NCI-H128 (cell line): ENCODE results near the gene ZNF117.
"Not testable (repeated sequence)": the region's sequence is repeated elsewhere in the genome, so short reads cannot be mapped to it uniquely, and the experiment has no call there.

Source experiments
- DNase-seq: peaks from one replicate; lab custom pipeline; 2025; ENCODE audit not compliant: unreplicated experiment; lab: John Stamatoyannopoulos, UW

ZNF117 gene

DNA sequence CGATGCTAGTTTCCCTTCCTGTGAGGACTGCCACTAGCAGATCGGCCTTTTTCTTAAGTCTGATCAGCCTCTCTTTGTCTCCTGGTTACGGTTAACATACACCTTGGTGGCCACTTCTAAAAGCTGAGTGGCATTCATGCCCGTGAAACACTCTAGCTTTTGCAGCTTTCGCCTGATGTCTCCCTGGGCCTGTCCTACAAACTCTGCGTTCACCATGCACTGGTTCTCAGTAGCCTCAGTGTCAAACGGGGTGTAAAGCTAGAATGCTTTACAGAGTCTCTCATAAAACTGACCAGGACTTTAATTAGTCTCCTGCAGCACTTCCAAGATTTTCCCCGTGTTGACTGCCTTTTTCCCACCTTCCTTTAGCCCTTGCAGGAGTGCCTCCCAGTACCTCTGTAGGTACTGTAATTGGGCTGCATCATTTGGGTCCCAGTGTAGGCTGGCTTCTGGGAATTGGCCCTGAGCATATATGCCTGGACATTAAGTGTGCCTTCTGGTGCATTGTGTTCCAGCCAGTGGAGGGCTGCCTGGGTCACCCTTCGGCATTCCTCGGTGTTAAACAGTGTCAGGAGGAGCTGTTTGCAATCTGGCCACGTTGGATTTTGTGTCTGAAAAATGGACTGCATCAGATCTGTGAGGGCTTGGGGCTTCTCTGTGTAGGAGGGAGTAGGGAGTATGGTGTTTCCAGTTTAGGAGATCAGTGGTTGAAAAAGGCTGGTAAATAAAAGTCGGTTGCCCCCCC is 6.5 kb upstream of the ZNF117 start:
- DNase-seq, result no peak

DNA sequence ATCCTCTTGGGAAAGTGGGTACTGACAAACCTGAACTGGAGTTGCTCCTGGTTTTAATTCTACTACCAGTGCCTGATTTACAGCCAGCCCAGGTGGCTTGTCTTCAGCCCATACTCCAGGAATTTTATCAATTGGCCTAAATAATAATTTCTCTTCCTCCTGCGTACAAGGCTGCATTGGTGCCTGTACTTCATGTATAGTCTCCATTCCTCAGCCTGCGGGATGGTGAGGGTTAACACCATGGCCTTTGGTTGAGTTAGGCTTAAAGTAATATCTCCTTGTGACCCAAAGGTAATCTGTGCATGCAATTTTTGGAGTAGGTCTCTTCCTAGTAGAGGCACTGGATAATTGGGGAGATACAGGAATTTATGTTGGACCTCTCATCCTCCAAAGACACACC is 5.5 kb upstream of the ZNF117 start:
- DNase-seq, result no peak

DNA sequence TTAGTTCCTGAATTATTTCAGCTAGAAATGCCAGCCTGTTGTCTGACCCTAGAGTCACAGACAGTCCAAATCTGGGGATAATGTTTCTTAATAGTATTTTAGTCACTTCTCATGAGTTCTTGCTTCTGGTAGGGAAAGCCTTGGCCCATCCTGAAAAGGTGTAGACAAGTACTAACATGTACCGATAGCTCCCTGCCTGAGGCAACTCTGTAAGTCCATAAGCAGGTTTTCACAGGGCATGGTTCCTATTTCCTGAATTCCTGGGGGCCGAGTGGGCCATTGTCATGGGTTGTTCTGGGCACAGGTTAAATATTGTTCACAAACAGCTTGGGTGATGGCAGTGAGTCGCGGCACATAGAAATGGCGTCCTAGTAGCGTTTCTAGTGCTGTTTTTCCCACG is 3.1 kb upstream of the ZNF117 start:
- DNase-seq, result no peak

DNA sequence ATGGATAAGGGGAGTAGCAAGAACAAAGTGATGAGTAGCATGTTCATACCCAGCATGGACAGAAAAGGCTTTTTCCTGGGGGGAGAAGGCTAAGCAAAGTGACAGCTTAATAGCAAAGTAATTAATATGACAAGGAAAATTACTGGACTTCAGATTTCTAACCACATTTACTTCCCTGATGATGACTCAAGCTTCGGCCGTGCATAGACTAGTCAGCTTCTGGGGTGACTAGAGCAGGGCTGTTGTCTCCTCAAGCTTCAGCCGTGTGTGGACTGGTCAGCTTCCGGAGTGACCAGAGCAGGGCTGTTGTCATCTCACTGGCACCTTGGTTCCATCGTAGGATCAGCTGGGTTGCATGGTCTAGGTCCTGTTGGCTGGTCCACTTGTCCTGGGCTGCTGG is 2.1 kb upstream of the ZNF117 start:
- DNase-seq, result no peak

DNA sequence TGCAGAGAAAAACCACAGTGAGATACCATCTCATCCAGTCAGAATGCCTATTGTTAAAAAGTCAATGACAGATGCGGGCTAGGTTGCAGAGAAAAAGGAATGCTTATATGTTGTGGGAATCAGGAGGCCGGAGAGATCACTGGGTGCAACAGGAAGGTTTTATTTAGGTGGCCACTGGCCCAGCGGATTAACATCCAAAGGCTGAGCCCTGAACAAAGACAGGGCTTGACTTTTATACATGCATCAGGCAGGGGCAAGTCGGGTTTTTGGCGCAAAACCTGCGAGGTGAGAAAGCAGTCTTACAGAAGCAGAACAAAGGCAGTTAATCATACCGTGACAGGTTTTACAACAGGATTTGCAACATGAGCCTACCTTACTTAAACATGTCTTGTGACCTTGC is 620 bp downstream of the ZNF117 start:
- no peak for DNase-seq

DNA sequence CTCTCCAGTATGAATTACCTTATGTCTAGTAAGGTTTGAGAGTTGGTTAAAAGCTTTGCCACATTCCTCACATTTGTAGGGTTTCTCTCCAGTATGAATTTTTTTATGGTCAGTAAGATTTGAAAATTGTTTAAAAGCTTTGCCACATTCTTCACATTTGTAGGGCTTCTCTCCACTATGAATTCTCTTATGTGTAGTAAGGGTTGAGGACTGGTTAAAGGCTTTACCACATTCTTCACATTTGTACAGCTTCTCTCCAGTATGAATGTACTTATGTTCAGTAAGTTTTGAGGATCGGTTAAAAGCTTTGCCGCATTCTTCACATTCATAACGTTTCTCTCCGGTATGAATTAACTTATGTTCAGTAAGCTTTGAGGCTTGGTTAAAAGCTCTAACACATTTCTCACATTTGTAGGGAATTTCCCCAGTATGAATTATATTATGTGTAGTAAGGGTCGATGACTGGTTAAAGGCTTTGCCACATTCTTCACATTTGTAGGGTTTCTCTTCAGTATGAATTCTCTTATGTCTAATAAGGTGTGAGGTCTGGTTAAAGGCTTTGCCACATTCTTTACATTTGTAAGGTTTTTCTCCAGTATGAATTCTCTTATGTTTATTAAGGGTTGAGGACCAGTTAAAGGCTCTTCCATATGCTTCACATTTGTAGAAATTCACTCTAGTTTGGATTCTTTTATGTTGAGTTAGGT is 12.2 kb downstream of the ZNF117 start:
- DNase-seq, result no peak

DNA sequence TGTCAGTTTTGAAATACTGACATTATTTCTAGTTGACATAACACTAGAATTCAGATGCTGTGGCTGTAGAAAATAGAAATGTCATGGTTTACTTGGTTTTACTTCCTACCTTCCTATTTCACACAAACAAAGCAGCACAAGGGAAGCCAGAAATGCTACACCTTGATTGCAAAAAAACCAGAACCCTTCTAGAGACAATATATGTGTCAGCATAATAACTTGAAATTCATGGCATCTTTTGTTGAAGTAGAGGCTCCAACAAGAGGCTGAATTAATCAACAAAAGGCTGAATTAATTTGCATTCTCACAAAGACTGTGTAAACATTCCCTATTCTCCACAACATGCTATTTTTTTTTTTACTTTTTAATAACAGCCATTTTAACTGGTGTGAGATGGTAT is 25.2 kb downstream of the ZNF117 start:
- DNase-seq, result no peak

DNA sequence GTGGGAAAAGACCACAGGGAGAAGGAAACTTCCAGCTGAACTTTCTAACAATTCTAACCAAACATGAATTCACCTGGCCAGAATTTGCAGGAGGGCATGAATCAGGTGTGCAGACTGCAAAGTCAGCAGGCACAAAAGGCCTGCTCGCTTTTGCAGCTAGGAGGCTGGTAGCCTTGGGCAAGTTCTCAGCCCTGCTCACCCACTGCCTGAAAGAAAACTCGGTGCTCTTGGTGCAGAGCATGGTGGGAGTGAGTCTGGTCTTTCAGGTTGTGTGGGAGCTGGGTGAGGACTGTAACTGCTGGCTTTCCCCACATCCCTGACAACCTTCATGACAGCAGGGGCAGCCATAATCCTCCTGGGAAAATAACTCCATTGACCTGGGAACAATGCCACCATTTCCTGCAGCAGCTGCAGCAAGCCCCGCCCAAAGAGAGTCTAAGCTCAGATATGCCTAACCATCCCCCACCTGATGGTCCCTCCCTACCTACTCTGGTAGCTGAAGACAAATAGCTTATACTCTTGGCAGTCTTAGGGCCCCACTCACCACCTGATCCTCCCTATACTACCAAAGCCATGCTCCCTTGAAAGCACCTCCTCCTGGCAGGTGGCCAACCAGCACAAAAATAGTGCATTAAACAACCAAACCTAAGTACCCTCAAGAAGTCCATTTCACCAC is 31.6 kb downstream of the ZNF117 start:
- peak; percentile 59 for DNase-seq

DNA sequence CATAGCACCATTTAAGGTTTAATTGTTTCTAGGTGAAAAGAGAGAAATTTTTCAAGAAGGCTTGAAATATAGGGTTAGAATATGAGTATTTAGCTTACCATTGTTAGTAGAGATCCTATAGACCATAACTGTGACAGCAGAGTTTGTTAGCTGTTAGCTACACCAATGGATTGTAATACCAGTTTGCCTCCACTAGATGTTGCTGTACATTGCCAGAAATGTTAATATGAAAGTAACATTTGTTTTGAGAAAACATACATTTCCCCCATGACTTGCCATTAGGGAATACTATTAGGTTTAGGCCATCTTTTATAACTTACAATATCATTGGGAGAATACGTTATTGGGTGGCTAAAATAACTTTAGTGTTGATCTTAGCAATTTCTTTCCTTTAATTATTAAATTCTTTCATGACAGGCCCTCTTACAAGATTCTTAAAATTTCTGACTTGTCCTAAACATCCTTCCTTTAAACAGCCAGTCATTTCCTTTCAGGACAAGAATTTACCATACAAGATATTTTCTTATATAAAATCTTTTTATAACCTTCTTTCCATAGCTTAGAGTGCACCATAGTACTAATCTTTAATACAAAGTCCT is 39.5 kb downstream of the ZNF117 start:
- no peak for DNase-seq

DNA sequence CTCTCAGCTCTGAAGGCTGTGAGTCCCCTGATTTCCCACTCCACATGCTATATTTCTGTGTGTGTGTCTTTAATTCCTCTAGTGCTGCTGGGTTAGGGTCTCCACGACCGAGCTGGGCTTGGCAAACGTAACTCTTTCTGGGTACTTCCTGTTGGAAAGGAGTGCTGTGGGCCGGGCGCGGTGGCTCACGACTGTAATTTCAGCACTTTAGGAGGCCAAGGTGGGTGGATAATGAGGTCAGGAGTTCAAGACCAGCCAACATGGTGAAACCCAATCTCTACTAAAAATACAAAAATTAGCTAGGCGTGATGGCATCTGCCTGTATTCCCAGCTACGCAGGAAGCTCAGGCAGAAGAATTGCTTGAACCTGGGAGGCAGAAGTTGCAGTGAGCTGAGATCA is 40.2 kb downstream of the ZNF117 start:
- not testable (repeated sequence) for DNase-seq

DNA sequence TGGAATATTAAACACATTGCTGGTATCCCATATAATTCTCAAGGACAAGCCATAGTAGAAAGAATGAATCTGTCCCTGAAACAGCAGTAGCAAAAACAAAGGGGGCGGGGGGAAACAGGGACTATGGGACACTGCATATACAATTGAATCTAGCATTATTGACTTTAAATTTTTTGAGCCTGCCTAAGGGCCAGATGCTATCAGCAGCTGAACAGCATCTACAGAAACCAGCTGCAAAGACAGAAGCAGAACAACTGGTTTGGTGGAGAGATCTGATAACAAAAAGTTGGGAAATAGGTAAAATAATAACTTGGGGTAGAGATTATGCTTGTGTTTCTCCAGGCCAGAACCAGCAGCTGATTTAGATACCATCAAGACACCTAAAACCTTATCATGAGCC is 42.1 kb downstream of the ZNF117 start:
- not testable (repeated sequence) for DNase-seq

DNA sequence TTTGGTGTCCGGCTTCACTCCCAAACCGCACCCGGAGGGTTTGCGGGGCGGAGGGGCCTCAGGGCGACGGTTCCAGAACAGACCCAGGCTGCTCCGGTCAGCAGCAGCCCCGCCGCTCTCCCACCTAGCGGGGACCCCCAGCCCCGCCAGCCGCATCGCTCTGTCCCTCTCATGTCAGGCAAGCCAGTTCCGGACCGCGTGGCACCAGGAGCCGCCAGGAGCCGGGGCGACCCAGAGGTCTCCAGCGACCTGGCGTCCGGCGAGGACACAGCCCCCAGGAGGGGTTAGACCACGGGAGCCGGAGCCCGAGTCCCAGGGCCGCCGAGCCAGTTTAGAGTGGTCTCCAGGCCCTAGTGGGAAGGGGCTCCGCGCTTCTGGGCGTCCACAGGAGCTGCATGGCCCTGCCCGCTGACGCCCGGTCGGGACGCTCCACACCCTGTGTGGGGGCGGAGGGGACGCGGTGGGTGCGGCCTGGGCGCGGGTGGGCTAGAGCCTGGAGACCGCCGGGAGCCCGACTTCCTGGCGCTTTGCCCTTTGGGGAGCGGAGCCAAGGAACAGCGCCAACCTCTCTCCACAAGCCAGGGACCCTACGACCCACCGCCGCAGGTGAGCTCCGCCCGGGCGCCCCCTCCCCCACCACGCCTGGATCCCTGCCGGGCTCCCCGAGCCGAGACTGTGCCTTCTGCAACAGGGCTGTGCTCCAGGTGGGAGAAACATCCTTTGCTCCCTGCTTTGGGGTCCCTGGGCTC is 43.4 kb downstream of the ZNF117 start:
- DNase-seq, result no peak

DNA sequence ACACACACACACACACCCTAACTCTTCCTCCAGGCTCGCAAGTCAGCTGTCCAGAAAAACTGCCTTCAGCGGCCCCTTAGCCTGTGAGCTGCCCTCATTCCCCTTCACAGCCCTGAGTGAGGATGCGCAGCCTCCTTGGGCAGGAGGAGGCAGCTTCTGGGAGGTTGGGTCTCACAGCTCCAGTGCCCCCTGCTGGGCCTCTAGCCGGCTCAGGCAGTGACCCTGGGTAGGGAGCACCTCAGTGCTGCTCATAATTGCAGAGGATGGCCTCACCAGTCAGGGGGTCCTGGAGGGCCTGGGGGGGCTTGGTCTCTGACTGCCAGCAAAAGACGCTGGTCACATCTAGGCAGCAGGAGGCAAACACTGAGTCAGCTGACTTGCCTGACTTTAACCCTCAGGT is 44.1 kb downstream of the ZNF117 start:
- DNase-seq, result no peak

DNA sequence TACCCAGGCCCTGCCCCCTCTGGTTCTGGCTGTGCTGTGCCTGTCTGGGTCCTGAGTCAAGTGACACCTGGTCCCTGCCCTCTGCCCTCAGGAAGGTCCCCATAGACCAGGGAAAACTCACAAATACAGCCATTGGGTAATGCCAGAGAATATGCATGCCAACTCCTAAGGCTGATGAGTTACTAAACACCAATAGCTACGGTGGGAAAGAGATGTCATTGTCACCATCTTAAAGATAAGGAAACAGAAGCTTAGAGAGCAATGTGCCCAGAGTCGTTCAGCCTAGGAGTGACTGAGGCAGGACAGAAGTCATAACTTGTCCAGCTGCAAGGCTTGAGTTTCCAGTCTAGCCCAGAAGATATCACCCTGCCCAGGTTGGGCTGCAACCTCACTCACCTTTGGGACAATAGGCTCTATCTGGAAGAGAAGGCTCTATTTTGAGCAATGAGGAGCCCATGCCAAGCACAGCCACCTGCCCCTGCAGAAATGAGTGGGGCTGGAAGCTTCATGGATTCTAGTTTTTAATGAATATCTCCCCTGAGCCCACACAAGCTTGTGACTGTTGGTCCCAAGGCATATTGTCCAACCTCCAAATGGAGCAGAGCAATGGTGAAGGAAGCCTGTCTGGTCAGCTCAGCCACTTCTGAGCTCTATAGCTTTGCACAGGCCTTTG is 45.2 kb downstream of the ZNF117 start:
- DNase-seq, result no peak

DNA sequence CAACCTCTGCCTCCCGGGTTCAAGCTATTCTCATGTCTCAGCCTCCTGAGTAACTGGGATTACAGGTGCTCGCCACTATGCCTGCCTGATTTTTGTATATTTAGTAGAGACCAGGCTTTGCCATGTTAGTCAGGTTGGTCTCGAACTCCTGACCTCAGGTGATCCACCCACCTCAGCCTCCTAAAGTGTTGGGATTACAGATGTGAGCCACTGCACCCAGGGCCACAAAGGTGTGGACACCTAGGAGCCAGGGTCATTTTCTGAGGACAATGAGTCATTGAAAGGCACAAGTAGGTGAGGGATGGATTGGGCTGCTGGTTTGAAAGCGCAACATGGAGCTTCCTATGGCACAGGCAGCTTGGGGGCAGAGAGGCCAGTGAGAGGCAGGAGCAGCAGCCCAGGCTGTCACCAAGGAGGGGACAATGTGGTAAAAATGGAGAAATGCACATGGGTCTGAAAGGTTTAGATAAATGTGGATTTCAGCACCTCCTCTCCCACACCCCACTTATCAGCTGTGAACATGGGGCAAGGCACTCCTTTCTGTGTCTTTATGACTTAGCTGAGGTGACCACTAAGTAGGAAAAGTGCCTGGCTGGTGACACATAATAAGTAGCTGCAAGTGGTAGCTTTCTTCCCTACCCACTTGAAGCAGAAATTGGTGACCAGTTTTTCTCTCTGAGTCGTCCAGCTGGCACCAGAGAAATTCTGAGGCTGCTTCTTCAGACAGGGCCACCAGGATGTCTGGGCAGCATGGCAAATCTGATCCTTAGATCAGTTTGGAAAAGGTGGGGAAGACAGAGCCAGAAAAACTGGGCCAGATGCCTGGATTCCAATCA is 46.0 kb downstream of the ZNF117 start:
- DNase-seq, result not testable (repeated sequence)

DNA sequence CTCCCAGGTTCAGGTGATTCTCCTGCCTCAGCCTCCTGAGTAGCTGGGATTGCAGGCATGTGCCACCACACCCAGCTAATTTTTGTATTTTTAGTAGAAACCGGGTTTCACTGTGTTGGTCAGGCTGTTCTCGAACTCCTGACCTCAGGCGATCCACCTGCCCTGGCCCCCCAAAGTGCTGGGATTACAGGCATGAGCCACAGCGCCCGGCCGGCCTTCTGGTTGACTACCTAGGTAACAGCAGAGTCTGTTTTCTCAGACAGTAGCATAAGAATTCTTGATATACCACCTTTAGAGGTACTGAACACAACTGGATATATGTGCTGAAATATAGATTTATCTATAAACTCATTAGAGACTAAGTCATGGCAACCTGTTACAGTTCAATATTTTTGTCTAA is 50.8 kb downstream of the ZNF117 start:
- DNase-seq, result not testable (repeated sequence)

DNA sequence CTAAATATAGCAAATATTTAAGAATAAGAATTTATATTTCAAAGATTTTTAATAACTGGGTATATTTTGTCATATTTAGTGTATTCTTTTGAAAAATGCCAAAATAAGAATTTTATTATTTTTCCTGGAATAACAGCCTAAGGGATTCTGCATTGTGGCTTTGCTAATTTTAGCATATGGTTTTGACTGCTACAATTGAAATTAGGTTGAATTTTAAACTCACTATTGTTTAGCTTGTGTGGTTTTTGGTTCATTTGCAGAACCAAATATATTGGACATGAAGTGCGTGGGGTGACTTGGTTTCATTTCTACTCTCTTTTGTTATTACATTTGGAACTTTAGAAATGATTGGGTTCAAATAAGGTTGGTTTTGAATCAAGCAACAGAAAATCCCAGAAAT is 52.3 kb downstream of the ZNF117 start:
- no peak for DNase-seq

DNA sequence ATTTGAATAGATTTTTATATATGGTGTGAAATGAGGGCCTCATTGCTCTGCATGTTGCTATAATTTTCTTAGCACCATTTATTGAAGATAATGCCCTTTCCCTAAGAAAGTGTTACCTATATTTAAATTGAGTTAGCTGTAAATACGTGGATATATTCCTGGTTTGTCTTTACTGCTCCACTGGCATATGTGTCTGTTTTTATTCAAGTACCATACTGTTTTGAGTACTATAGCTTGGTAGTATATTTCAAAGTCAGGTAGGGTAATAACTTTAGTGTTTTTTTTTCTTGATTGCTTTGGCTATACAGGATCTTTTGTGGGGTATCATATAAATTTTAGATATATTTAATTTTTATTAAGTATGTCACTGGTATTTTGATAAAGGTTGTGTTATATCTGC is 56.4 kb downstream of the ZNF117 start:
- DNase-seq, result no peak
